Measurements from ENCODE around the gene CKAP2L. TPM values are rescaled to one million over a fixed set of nuclear protein-coding genes. Genes with fewer than 3 reads are reported as not detected.
A peak's percentile ranks its signal among the peaks of the same experiment; 100 is the strongest.

Gene CKAP2L
- total RNA-seq, 1 experiment from 2014 or later: 23.3 TPM

GRCh38 chr2:112712903-112713584, 51.4 kb downstream of the CKAP2L start:
- no peak overlapping the region for H3K4me2 ChIP-seq (ENCODE audit: insufficient read depth, insufficient read length, low read length)
- no peak overlapping the region for H2BK15ac ChIP-seq (ENCODE audit: low read depth, low read length)

More at GRCh38 chr2:112712903-112713584, 51.4 kb downstream of the CKAP2L start:
- Histone ChIP-seq H3K79me2 (ENCODE audit: insufficient read depth, low read length) (no peaks in the 10 kb centered on the region; the same call in 1 of the 2 replicates), H4K20me1 (ENCODE audit: control insufficient read depth, insufficient read depth, insufficient read length) (no peaks in the 10 kb centered on the region), H3K9me3 (ENCODE audit: control insufficient read depth, low read depth, low read length) (no peaks in the 10 kb centered on the region), H3K4ac (ENCODE audit: low read depth, low read length) (no peak overlapping the region), H3K23me2 (ENCODE audit: insufficient read length, low read depth, low read length, poor library complexity, severe bottlenecking) (no peaks in the 10 kb centered on the region), H3K9ac (ENCODE audit: extremely low read depth, insufficient read length, low read length) (no peak overlapping the region), H4K8ac (replicated peaks; ENCODE audit: insufficient read length, low read depth, low read length) (peak overlapping the region; percentile 39), H3K4me1 (ENCODE audit: insufficient read depth, low read length) (no peaks in the 10 kb centered on the region), H2AK5ac (ENCODE audit: insufficient read length, low read length) (no peak overlapping the region), H3K14ac (ENCODE audit: insufficient read depth, low read length) (no peak overlapping the region; the same call in 1 of the 2 replicates), H3K18ac (ENCODE audit: insufficient read length, low read depth, low read length) (no peak overlapping the region), H3K27me3 (ENCODE audit: insufficient read depth, low read length) (no peaks in the 10 kb centered on the region), H3K27ac (ENCODE audit: insufficient read length, low read depth, low read length) (no peak overlapping the region), H2BK5ac (ENCODE audit: insufficient read length, low read length) (no peak overlapping the region), H3K79me1 (ENCODE audit: insufficient read depth, low read depth, low read length, poor library complexity, severe bottlenecking) (no peaks in the 10 kb centered on the region), H3T11ph (ENCODE audit: low read length) (no peak overlapping the region), H2AFZ (ENCODE audit: low read length) (no peak overlapping the region), H4K91ac (ENCODE audit: insufficient read length, low read depth, low read length) (no peak overlapping the region), H3K56ac (ENCODE audit: insufficient read length, low read depth, low read length) (no peak overlapping the region), H2BK12ac (ENCODE audit: insufficient read length, low read depth, low read length) (no peak overlapping the region), H4K5ac (ENCODE audit: insufficient read length, low read depth, low read length) (no peak overlapping the region), H2BK120ac (ENCODE audit: low read depth, low read length, poor library complexity, severe bottlenecking) (no peak overlapping the region), H3K23ac (ENCODE audit: insufficient read length, low read depth, low read length) (no peak overlapping the region), H2BK20ac (ENCODE audit: low read depth, low read length, poor library complexity, severe bottlenecking) (no peak overlapping the region)
- H3K4me3 Mint-ChIP-seq: no peak overlapping the region
- no peaks in the 10 kb centered on the region; a peak in 2 of 5 replicates for H3K9me3 Mint-ChIP-seq
- no peaks in the 10 kb centered on the region for H3K4me1 Mint-ChIP-seq
- no peaks in the 10 kb centered on the region for H3K36me3 Mint-ChIP-seq (ENCODE audit: insufficient read depth in 1 of 3, low read depth in 3 of 3)
- no peak for TF ChIP-seq CTCF (conservative IDR thresholded peaks at IDR 0.05)
- no peak overlapping the region; a peak in 2 of 7 replicates for H3K27ac Mint-ChIP-seq
- no CpG with 5 or more reads among the region's 17 CpGs for WGBS (ENCODE audit: extremely low coverage, insufficient read length, low lambda C conversion rate)
- peaks cover 3% of the 10 kb centered on the region for H3K27me3 Mint-ChIP-seq (ENCODE audit: low read depth)
- DNase-seq: no peak
